BE2C (cell line): ENCODE results near the gene RABGAP1.

Experiments
- DNase-seq: peaks from one replicate; pipeline ENCODE4 v3.0.0-alpha.2; 2020
- H3K27me3 ChIP-seq: fragments of 250-450 bp; sonication (Bioruptor Pico); 2 replicates; pipeline ENCODE4 v1.5.1; 2020; ENCODE audit warnings: mild to moderate bottlenecking
- H3K36me3 ChIP-seq: fragments of 250-450 bp; sonication (Bioruptor Pico); 2 replicates; pipeline ENCODE4 v1.5.1; 2020; ENCODE audit warnings: mild to moderate bottlenecking
- H3K4me1 ChIP-seq: fragments of 250-450 bp; sonication (Bioruptor Pico); 2 replicates; pipeline ENCODE4 v1.5.1; 2020
- H3K4me3 ChIP-seq: 2 replicates; pipeline ENCODE4 v1.5.1; 2011; ENCODE audit warnings: low read depth, low read length
- H3K9me3 ChIP-seq: fragments of 250-450 bp; sonication (Bioruptor Pico); 2 replicates; pipeline ENCODE4 v1.5.1; 2020
- TF ChIP-seq, protein P1 (sequence below): IDR thresholded peaks from 2 replicates; pipeline ENCODE4 v1.5.1; 2012; ENCODE audit warnings: mild to moderate bottlenecking, low read depth, low read length

Gene RABGAP1

DNA sequence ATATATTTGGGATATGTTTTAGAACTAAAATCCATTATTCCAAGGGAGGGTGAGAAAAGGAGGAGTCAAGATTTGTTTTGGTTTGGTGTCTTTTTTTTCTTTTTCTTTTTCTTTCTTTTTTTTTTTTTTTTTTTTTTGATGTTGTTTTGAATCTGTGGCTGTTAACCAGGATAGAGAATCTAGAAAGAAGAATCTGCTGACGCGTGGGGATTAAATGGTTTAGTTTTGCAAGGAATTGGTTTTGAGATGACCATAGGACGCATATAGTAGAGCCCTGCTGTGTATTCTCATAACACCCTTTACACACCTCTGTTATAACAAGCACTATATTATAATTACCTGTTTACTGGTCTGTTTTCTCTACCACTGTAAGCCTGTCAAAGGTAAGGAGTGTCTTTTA is 9.4 kb downstream of the RABGAP1 start:
- TF ChIP-seq, protein P1, sequence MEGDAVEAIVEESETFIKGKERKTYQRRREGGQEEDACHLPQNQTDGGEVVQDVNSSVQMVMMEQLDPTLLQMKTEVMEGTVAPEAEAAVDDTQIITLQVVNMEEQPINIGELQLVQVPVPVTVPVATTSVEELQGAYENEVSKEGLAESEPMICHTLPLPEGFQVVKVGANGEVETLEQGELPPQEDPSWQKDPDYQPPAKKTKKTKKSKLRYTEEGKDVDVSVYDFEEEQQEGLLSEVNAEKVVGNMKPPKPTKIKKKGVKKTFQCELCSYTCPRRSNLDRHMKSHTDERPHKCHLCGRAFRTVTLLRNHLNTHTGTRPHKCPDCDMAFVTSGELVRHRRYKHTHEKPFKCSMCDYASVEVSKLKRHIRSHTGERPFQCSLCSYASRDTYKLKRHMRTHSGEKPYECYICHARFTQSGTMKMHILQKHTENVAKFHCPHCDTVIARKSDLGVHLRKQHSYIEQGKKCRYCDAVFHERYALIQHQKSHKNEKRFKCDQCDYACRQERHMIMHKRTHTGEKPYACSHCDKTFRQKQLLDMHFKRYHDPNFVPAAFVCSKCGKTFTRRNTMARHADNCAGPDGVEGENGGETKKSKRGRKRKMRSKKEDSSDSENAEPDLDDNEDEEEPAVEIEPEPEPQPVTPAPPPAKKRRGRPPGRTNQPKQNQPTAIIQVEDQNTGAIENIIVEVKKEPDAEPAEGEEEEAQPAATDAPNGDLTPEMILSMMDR = no peak
- no peaks in the 10 kb centered on the region for H3K27me3 ChIP-seq
- H3K36me3 ChIP-seq = no peaks in the 10 kb centered on the region
- no peak for DNase-seq
- no peak overlapping the region for H3K4me3 ChIP-seq
- no peaks in the 10 kb centered on the region for H3K9me3 ChIP-seq
- H3K4me1 ChIP-seq = peaks cover 6% of the 10 kb centered on the region

DNA sequence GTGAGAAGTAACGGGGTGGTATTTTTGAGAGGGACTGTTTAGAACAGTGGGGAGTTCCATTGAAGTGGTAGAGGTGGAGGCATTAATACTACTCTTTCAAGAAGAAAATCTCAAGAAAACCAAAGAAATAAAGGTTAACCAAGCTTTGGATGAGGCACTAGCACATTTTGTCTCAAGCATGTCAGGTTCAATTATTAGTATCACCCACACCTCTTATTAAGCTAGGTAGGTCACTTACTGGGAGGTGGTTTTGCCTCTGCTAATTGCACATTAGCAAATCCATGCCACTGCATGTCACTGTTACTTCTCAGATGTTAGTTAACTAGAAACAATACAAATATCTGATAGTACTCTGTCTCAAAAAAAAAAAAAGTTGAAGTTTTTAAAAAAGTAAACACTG is 10.2 kb downstream of the RABGAP1 start:
- no peak overlapping the region for H3K4me3 ChIP-seq
- no peaks in the 10 kb centered on the region for H3K36me3 ChIP-seq
- no peaks in the 10 kb centered on the region for H3K27me3 ChIP-seq
- no peak for DNase-seq
- peaks cover 6% of the 10 kb centered on the region for H3K4me1 ChIP-seq
- TF ChIP-seq, protein P1 = no peak
- H3K9me3 ChIP-seq = no peaks in the 10 kb centered on the region

GRCh38 chr9:122954253-122954691 is 13.5 kb downstream of the RABGAP1 start:
- no peak for DNase-seq
- Histone ChIP-seq H3K36me3 (peaks cover 3% of the 10 kb centered on the region), H3K9me3 (no peaks in the 10 kb centered on the region), H3K27me3 (no peaks in the 10 kb centered on the region), H3K4me3 (no peak overlapping the region), H3K4me1 (peaks cover 6% of the 10 kb centered on the region)
- TF ChIP-seq, protein P1 = no peak

DNA sequence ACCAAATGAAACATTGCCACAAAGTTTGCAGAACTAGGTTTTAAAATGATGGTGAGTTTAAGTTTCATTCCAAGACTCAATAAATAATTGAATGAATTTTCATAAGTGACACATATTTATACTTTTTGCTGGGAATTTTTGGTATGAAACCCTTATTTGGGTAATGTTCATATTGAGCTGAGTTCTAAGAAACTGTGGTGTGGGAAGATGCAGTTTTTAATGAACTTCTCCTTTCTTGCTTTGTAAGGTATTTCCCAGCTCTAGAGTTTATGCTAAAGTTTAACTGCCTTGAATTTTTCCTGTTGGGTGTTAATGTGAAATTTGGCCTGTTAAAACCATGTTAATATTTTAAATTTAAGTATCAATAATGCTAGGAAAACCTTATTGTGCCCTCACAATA is 15.1 kb downstream of the RABGAP1 start:
- H3K4me3 ChIP-seq = no peak overlapping the region
- no peaks in the 10 kb centered on the region for H3K9me3 ChIP-seq
- H3K36me3 ChIP-seq = peaks cover 3% of the 10 kb centered on the region
- TF ChIP-seq, protein P1 = no peak
- peaks cover 6% of the 10 kb centered on the region for H3K4me1 ChIP-seq
- DNase-seq = no peak
- H3K27me3 ChIP-seq = no peaks in the 10 kb centered on the region

- no peaks in the 10 kb centered on the region for H3K4me1 ChIP-seq
- no peak for DNase-seq
These were observed 20.3 kb downstream of the RABGAP1 start for GRCh38 chr9:122961139-122961538.

GRCh38 chr9:122975196-122975595 is 34.4 kb downstream of the RABGAP1 start:
- no peak for DNase-seq
- Histone ChIP-seq H3K4me3 (no peak overlapping the region), H3K36me3 (peaks cover 10% of the 10 kb centered on the region), H3K4me1 (no peaks in the 10 kb centered on the region), H3K9me3 (no peaks in the 10 kb centered on the region), H3K27me3 (no peaks in the 10 kb centered on the region)
- TF ChIP-seq, protein P1 = no peak

More at GRCh38 chr9:122961139-122961538, 20.3 kb downstream of the RABGAP1 start:
- Histone ChIP-seq H3K4me3 (no peak overlapping the region), H3K36me3 (peaks cover 3% of the 10 kb centered on the region), H3K9me3 (no peaks in the 10 kb centered on the region), H3K27me3 (no peaks in the 10 kb centered on the region)
- TF ChIP-seq, protein P1 = no peak
